ENCODE results near the gene DCHS1. TPM values are rescaled to one million over a fixed set of nuclear protein-coding genes. Genes with fewer than 3 reads are reported as not detected.

Gene DCHS1
- total RNA-seq, 4 donors from 2014 or later, result 5.5 to 17.7 (median 14.0) TPM

- WGBS, 2 donors (ENCODE audit: low coverage in 1 of 2), result 94 to 97% methylated on average over 4 of the region's 4 CpGs
- no peak for DNase-seq
- H3K36me3 ChIP-seq, result no peaks in the 10 kb centered on the region
- in situ Hi-C loops (cut with MboI; ENCODE audit: low pct_ligation_motif_present in 1 of 4, low pct_unique_long_range_greater_than_20kb in 1 of 4, low sequenced_read_pairs in 3 of 4) (no loop called here), intact Hi-C loops (cut with DNase I; ENCODE audit: low total_unique reads) (no loop called here)
- peaks cover 0 to 10% (median 0%) of the 10 kb centered on the region in 4 donors for H3K4me1 ChIP-seq
- no peaks in the 10 kb centered on the region for H3K27me3 ChIP-seq
- TF ChIP-seq CTCF (IDR thresholded peaks at IDR 0.05) (no peak), POLR2AphosphoS5 (IDR thresholded peaks at IDR 0.05) (no peak), EP300 (IDR thresholded peaks at IDR 0.05; ENCODE audit: low read depth) (no peak), POLR2A (IDR thresholded peaks at IDR 0.05) (no peak)
- no peak overlapping the region for H3K4me3 ChIP-seq
- no peak overlapping the region for H3K27ac ChIP-seq
- H3K9me3 ChIP-seq, result peaks cover 11 to 18% of the 10 kb centered on the region in 2 donors
These were observed 71.1 kb downstream of the DCHS1 start for GRCh38 chr11:6584528-6584927.

DNA sequence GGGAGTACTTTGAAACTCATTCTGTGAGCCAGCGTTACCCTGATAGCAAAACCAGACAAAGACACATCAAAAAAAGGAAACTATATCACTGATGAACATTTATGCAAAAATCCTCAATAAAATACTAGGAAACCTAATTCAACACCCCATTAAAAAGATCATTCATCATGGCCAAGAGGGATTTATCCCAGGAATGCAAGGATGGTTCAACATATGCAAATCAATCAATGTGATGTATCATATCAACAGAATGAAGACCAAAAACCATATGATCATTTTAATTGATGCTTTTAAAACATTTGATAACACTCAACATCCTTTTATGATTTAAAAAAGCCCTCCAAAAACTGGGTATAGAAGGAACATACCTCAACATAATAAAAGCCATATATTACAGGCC, 72.0 kb downstream of the DCHS1 start:
- Histone ChIP-seq H3K9me3 (peaks cover 11 to 18% of the 10 kb centered on the region in 2 donors), H3K27ac (no peak overlapping the region), H3K4me3 (no peak overlapping the region), H3K4me1 (peaks cover 0 to 10% (median 0%) of the 10 kb centered on the region in 4 donors), H3K27me3 (no peaks in the 10 kb centered on the region), H3K36me3 (no peaks in the 10 kb centered on the region)
- 97 to 100% methylated on average over 1 of the region's 1 CpG for WGBS, 2 donors (ENCODE audit: low coverage in 1 of 2)
- intact Hi-C loops (cut with DNase I; ENCODE audit: low total_unique reads) (no loop called here), in situ Hi-C loops (cut with MboI; ENCODE audit: low pct_ligation_motif_present in 1 of 4, low pct_unique_long_range_greater_than_20kb in 1 of 4, low sequenced_read_pairs in 3 of 4) (no loop called here)
- no peak for DNase-seq
- TF ChIP-seq POLR2A (IDR thresholded peaks at IDR 0.05) (no peak), EP300 (IDR thresholded peaks at IDR 0.05; ENCODE audit: low read depth) (no peak), CTCF (IDR thresholded peaks at IDR 0.05) (no peak), POLR2AphosphoS5 (IDR thresholded peaks at IDR 0.05) (no peak)

GRCh38 chr11:6579681-6580080, 75.9 kb downstream of the DCHS1 start:
- TF ChIP-seq CTCF (IDR thresholded peaks at IDR 0.05) (no peak), POLR2A (IDR thresholded peaks at IDR 0.05) (no peak), EP300 (IDR thresholded peaks at IDR 0.05; ENCODE audit: low read depth) (no peak), POLR2AphosphoS5 (IDR thresholded peaks at IDR 0.05) (no peak)
- intact Hi-C loops (cut with DNase I; ENCODE audit: low total_unique reads), result no loop called here
- no peaks in the 10 kb centered on the region for H3K36me3 ChIP-seq
- WGBS, 2 donors (ENCODE audit: low coverage in 1 of 2), result 71 to 83% methylated on average over 1 of the region's 2 CpGs
- H3K27me3 ChIP-seq, result no peaks in the 10 kb centered on the region
- H3K4me1 ChIP-seq, result peaks cover 0 to 19% (median 1%) of the 10 kb centered on the region in 4 donors
- H3K4me3 ChIP-seq, result no peak overlapping the region
- no peak overlapping the region for H3K27ac ChIP-seq
- peaks cover 11 to 14% of the 10 kb centered on the region in 2 donors for H3K9me3 ChIP-seq
- no peak for DNase-seq
- in situ Hi-C loops (cut with MboI; ENCODE audit: low pct_ligation_motif_present in 1 of 4, low pct_unique_long_range_greater_than_20kb in 1 of 4, low sequenced_read_pairs in 3 of 4), result no loop called here

- no peaks in the 10 kb centered on the region for H3K36me3 ChIP-seq
- intact Hi-C loops (cut with DNase I; ENCODE audit: low total_unique reads) (no loop called here), in situ Hi-C loops (cut with MboI; ENCODE audit: low pct_ligation_motif_present in 1 of 4, low pct_unique_long_range_greater_than_20kb in 1 of 4, low sequenced_read_pairs in 3 of 4) (no loop called here)
- H3K4me3 ChIP-seq, result no peak overlapping the region
- TF ChIP-seq CTCF (IDR thresholded peaks at IDR 0.05), result no peak
- TF ChIP-seq POLR2AphosphoS5 (IDR thresholded peaks at IDR 0.05), result no peak
- TF ChIP-seq POLR2A (IDR thresholded peaks at IDR 0.05), result no peak
- no peak for TF ChIP-seq EP300 (IDR thresholded peaks at IDR 0.05; ENCODE audit: low read depth)
- no peaks in the 10 kb centered on the region for H3K9me3 ChIP-seq
- H3K27me3 ChIP-seq, result no peaks in the 10 kb centered on the region
- H3K27ac ChIP-seq, result no peak overlapping the region
- WGBS, 2 donors (ENCODE audit: low coverage in 1 of 2), result 86% methylated on average over 1 of the region's 1 CpG; no CpG with 5 or more reads in 1 of the 2 donors
- no peak for DNase-seq
- peaks cover 0 to 19% (median 1%) of the 10 kb centered on the region in 4 donors for H3K4me1 ChIP-seq
These were observed 77.5 kb downstream of the DCHS1 start for GRCh38 chr11:6578134-6578533.
